ENCODE data around the gene NFYA. TPM values are rescaled to one million over a fixed set of nuclear protein-coding genes. Genes with fewer than 3 reads are reported as not detected.

NFYA gene
- total and polyA plus RNA-seq, 2 of the 13 experiments (the other 11 are each of a cell fraction or from before 2014, with no cell fraction given): 16.0 to 22.9 TPM

GRCh38 chr6:41040101-41040939 is 32.5 kb upstream of the NFYA start (continued):
- TF ChIP-seq ZNF619 (CRISPR knock-in tag; IDR thresholded peaks at IDR 0.05) (no peak; the same call in 1 of the 2 replicates), CENPX (CRISPR knock-in tag; IDR thresholded peaks at IDR 0.05) (no peak), ZNF609 (CRISPR knock-in tag; IDR thresholded peaks at IDR 0.05; ENCODE audit: borderline replicate concordance) (peak; percentile 70; the same call in 1 of the 2 replicates), RXRB (CRISPR knock-in tag; IDR thresholded peaks at IDR 0.05; ENCODE audit: borderline replicate concordance) (peak; percentile 75; the same call in 1 of the 2 replicates), ZNF75D (CRISPR knock-in tag; IDR thresholded peaks at IDR 0.05; ENCODE audit: borderline replicate concordance) (0 out of 2 replicates have a peak, but pooled peaks have one; percentile 31), ZNF776 (CRISPR knock-in tag; IDR thresholded peaks at IDR 0.05) (no peak), ZBTB2 (CRISPR knock-in tag; IDR thresholded peaks at IDR 0.05; ENCODE audit: low read depth) (no peak), ZFYVE20 (CRISPR knock-in tag; IDR thresholded peaks at IDR 0.05; ENCODE audit: borderline replicate concordance, low read depth) (no peak), ARNT2 (CRISPR knock-in tag; IDR thresholded peaks at IDR 0.05; ENCODE audit: low read depth) (no peak), ZBTB20 (CRISPR knock-in tag; IDR thresholded peaks at IDR 0.05; ENCODE audit: borderline replicate concordance, low read depth) (0 out of 2 replicates have a peak, but pooled peaks have one; percentile 46), ETV5 (CRISPR knock-in tag; IDR thresholded peaks at IDR 0.05; ENCODE audit: borderline replicate concordance) (peak; percentile 74; the same call in 1 of the 2 replicates), MYPOP (CRISPR knock-in tag; IDR thresholded peaks at IDR 0.05) (peak; percentile 62; the same call in 1 of the 2 replicates), RNF2 (conservative IDR thresholded peaks at IDR 0.05; ENCODE audit: low read depth) (no peak), SIN3B (IDR thresholded peaks at IDR 0.05; ENCODE audit: low read length) (no peak; the same call in 1 of the 2 replicates), ZNF770 (CRISPR knock-in tag; IDR thresholded peaks at IDR 0.05) (peak; percentile 46; the same call in 1 of the 2 replicates), RBM39 (IDR thresholded peaks at IDR 0.05; ENCODE audit: low read depth, low read length, poor library complexity, severe bottlenecking) (no peak), MXD1 (CRISPR knock-in tag; IDR thresholded peaks at IDR 0.05) (no peak), AKAP8 (CRISPR knock-in tag; IDR thresholded peaks at IDR 0.05) (no peak; the same call in 1 of the 2 replicates)
